BJ (cell line): Measurements from ENCODE around the gene MMS19. TPM values are rescaled to one million over a fixed set of nuclear protein-coding genes. Genes with fewer than 3 reads are reported as not detected.
A peak's percentile ranks its signal among the peaks of the same experiment; 100 is the strongest.

ENCODE experiments used
- CTCF ChIA-PET: fragments of 350-600 bp; formaldehyde crosslinking; extraction: SDS; loops from one replicate; lab custom pipeline; 2021; ENCODE audit warnings: antibody characterized with exemption, inconsistent platforms; lab: Yijun Ruan, JAX
- POLR2A ChIA-PET: fragments of 300-600 bp; sonication (Branson Sonifier 250); formaldehyde crosslinking; extraction: SDS; loops from one replicate; lab custom pipeline; 2021; ENCODE audit warnings: antibody characterized with exemption; lab: Charles Lee
- DNase-seq: peaks from one replicate; pipeline ENCODE4 v3.0.0-alpha.2; 2011; ENCODE audit warnings: low read depth
- H3K27me3 ChIP-seq: 2 replicates; pipeline ENCODE4 v1.6.0; 2011; ENCODE audit warnings: low read length; ENCODE audit not compliant: control insufficient read depth, insufficient read depth
- H3K36me3 ChIP-seq: 2 replicates; pipeline ENCODE4 v1.5.1; 2011; ENCODE audit warnings: low read length; ENCODE audit not compliant: control insufficient read depth, insufficient read depth
- H3K4me3 ChIP-seq: 2 replicates; pipeline ENCODE4 v1.5.1; 2011; ENCODE audit warnings: low read depth, mild to moderate bottlenecking, control low read depth, low read length
- polyA plus RNA-seq: library from polyadenylated mRNA; depleted of rRNA; stranded (reverse); fragments of >200 nt; gene quantifications from 2 replicates; pipeline ENCODE4 v1.2.3, GENCODE V29; 2011
- TF ChIP-seq, protein P1 (sequence below): IDR thresholded peaks from 2 replicates; pipeline ENCODE4 v1.5.1; 2011; ENCODE audit warnings: low read depth, mild to moderate bottlenecking, control low read depth, inconsistent platforms, low read length, moderate library complexity; ENCODE audit not compliant: insufficient read depth

MMS19 gene
- polyA plus RNA-seq, 1 experiment = 97.5 TPM

DNA sequence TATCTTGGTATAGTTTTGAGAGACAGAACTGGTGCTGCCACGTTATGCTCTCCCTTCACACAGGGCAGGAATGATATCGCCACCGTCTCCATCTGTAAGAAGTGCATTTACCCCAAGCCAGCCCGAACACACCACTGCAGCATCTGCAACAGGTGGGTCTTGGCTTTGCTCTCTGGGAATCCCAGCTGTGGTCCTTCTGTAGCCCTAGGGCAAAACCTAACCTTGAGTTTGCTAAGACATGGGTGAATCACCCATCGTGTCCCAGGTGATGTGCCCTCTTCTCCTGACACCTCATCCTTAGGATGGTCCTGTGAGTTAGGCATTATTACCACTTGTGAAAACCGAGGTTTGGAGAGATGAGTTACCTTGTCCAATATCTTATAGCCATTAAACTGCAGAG, 45.9 kb downstream of the MMS19 start:
- TF ChIP-seq, protein P1, sequence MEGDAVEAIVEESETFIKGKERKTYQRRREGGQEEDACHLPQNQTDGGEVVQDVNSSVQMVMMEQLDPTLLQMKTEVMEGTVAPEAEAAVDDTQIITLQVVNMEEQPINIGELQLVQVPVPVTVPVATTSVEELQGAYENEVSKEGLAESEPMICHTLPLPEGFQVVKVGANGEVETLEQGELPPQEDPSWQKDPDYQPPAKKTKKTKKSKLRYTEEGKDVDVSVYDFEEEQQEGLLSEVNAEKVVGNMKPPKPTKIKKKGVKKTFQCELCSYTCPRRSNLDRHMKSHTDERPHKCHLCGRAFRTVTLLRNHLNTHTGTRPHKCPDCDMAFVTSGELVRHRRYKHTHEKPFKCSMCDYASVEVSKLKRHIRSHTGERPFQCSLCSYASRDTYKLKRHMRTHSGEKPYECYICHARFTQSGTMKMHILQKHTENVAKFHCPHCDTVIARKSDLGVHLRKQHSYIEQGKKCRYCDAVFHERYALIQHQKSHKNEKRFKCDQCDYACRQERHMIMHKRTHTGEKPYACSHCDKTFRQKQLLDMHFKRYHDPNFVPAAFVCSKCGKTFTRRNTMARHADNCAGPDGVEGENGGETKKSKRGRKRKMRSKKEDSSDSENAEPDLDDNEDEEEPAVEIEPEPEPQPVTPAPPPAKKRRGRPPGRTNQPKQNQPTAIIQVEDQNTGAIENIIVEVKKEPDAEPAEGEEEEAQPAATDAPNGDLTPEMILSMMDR = no peak
- DNase-seq = no peak
- Histone ChIP-seq H3K27me3 (no peaks in the 10 kb centered on the region), H3K36me3 (peaks cover 37% of the 10 kb centered on the region), H3K4me3 (no peak overlapping the region)
- ChIA-PET POLR2A (no interaction called here), CTCF (interaction anchor here (0.7 kb wide), 1 partner anchor 101 kb away, joined by 4 read pairs; no protein-coding TSS in a partner anchor)

DNA sequence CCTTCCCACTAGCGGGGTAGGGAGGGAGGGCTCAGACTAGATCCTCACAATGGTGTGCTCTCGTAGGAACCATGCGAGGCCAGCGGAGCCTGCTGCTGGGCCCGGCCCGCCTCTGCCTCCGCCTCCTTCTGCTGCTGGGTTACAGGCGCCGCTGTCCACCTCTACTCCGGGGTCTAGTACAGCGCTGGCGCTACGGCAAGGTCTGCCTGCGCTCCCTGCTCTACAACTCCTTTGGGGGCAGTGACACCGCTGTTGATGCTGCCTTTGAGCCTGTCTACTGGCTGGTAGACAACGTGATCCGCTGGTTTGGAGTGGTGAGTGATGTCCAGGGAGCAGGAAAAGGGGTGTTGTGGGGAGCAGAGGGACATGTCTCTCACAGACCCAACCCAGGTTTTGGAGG, 46.6 kb downstream of the MMS19 start:
- Histone ChIP-seq H3K4me3 (no peak overlapping the region), H3K36me3 (peaks cover 30% of the 10 kb centered on the region), H3K27me3 (no peaks in the 10 kb centered on the region)
- CTCF ChIA-PET = interaction anchor here (0.7 kb wide), 1 partner anchor 102 kb away, joined by 4 read pairs; no protein-coding TSS in a partner anchor
- POLR2A ChIA-PET = no interaction called here
- TF ChIP-seq, protein P1 = no peak
- no peak for DNase-seq

DNA sequence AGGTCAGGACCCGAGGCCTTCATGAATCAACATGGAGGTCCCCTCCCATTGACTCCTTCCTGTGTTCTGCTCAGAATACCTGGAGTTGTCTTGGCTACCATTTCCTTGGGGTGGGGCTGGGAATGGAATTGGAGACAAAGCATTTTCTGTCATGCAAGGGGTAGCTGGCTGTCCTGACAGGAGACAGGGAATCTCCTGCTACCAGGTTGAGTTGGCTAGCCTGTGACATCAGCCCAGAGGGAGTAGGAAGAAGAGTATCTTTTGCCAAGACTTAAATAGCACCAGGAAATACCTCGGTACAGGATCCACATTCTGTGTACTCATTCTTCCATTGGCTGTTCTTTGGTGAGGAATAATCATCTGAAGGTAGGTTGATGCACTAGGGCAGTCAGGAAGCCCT, 47.4 kb downstream of the MMS19 start:
- Histone ChIP-seq H3K4me3 (no peak overlapping the region), H3K36me3 (peaks cover 29% of the 10 kb centered on the region), H3K27me3 (no peaks in the 10 kb centered on the region)
- TF ChIP-seq, protein P1 = no peak
- DNase-seq = no peak
- CTCF ChIA-PET = interaction anchor here (1.0 to 1.3 kb wide), 2 partner anchors 10 to 14 kb away, joined by 3 read pairs; no protein-coding TSS in a partner anchor
- POLR2A ChIA-PET = no interaction called here

DNA sequence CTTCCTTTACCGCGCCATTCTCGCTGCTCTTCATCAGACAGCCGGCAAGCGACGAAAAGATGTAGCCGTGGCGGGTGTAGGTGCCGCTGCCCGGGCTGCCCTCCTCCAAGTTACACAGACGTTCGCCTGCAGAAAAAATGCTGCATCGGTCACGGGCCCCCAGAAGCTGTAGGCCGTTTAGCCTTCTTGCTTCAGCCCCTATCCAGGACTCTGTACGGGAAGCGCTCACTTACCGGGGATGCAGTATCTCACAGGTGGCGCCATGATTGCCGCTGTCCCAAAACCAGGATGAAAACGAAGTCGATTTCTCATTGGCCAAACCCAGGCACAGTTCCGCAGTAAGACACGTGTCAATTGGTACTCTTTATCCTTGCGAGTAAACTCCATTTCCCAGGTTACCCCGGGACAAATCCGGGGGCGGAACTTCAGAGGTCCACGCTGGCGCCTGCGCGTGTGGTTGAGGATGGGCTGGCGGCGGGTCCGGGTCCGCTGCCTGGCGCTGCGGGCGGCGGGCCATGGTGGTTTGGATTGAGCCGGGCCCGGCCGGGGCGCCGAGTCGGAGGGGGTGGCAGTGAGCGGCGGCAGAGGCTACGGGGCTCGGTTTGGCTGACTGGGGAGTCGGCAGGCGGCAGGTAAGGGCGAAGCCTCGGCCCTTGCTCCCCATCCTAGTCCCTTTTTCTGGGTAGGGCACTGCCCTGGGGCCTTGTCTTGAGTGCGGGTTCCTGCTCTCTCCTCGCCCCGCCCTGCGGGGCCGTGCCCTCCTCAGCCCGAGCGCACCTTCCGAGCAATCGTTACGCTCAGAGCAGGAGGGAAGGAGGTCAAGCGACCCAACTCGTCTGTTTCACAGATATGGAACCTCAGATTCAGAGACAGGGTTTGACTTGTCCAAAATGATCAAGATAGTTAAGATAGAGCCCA, 52.2 kb downstream of the MMS19 start, which contains the start of the genes EXOSC1 and ZDHHC16:
TSS of gene EXOSC1 (minus strand) at position 285 of the 918 bp plus-strand sequence. CDS start at position 264, 21 bp downstream.
TSS of gene ZDHHC16 (plus strand) at position 454 of the 918 bp plus-strand sequence. CDS start 5,501 bp downstream, outside the sequence.
- CTCF ChIA-PET = interaction anchor here (1.6 kb wide), 1 partner anchor 12 kb away, joined by 4 read pairs; no protein-coding TSS in a partner anchor
- H3K36me3 ChIP-seq = no peaks in the 10 kb centered on the region; the same call in 1 of the 2 replicates
- TF ChIP-seq, protein P1 = peak; percentile 30; the same call in 1 of the 2 replicates
- POLR2A ChIA-PET = no interaction called here
- peak; percentile 90 for DNase-seq
- no peaks in the 10 kb centered on the region for H3K27me3 ChIP-seq
- peak within 1 kb of the TSS; percentile 77 for H3K4me3 ChIP-seq

DNA sequence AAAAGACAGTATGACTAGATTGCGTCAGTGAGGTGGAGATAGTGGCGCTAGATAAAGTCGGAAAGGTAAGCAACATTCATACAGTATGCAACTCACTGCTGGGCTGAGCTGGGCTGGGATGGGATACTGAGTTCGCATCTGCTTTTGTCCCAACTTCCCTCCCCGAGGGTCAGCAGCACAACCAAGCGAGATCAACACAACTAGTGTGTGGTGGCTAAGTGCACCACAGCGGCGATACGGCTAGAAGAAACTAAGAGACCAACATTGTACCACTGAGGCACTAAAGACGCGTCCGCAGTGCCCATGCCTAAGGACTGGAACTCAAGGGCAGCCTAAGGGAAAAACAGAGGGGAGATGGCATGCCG, 52.9 kb downstream of the MMS19 start:
- H3K36me3 ChIP-seq = no peaks in the 10 kb centered on the region; the same call in 1 of the 2 replicates
- DNase-seq = no peak
- TF ChIP-seq, protein P1 = no peak
- POLR2A ChIA-PET = no interaction called here
- peak overlapping the region; percentile 77 for H3K4me3 ChIP-seq
- H3K27me3 ChIP-seq = no peaks in the 10 kb centered on the region
- CTCF ChIA-PET = interaction anchor here (1.6 kb wide), 1 partner anchor 11 kb away, joined by 4 read pairs; no protein-coding TSS in a partner anchor
